ENCODE data around the gene POU4F1. TPM values are rescaled to one million over a fixed set of nuclear protein-coding genes. Genes with fewer than 3 reads are reported as not detected.

Gene POU4F1
- total RNA-seq, 1 donor from 2014 or later = not detected

- Histone ChIP-seq H3K27ac (no peak overlapping the region), H3K36me3 (peaks cover 0 to 11% of the 10 kb centered on the region in 2 donors)
- no peak for TF ChIP-seq CTCF (IDR thresholded peaks at IDR 0.05)
- no peak for TF ChIP-seq POLR2A (IDR thresholded peaks at IDR 0.05)
- no peak for TF ChIP-seq POLR2AphosphoS5 (IDR thresholded peaks at IDR 0.05; ENCODE audit: insufficient read depth in 1 of 2, low read depth in 1 of 2)
Measured at GRCh38 chr13:78638216-78638615, 34.9 kb upstream of the POU4F1 start.

GRCh38 chr13:78636495-78636894 is 33.1 kb upstream of the POU4F1 start:
- H3K9me3 ChIP-seq = no peaks in the 10 kb centered on the region
- H3K27me3 ChIP-seq = no peaks in the 10 kb centered on the region
- no peak for DNase-seq (ENCODE audit: extremely low spot score in 2 of 2)
- H3K27ac ChIP-seq = no peak overlapping the region
- intact Hi-C loops (cut with DNase I) = no loop called here
- TF ChIP-seq CTCF (IDR thresholded peaks at IDR 0.05) = no peak
- no peak for TF ChIP-seq POLR2AphosphoS5 (IDR thresholded peaks at IDR 0.05; ENCODE audit: insufficient read depth in 1 of 2, low read depth in 1 of 2)
- no peak for TF ChIP-seq POLR2A (IDR thresholded peaks at IDR 0.05)
- peaks cover 0 to 24% of the 10 kb centered on the region in 2 donors for H3K36me3 ChIP-seq
- H3K4me1 ChIP-seq = no peaks in the 10 kb centered on the region
- no peak overlapping the region for H3K4me3 ChIP-seq

More at GRCh38 chr13:78638216-78638615, 34.9 kb upstream of the POU4F1 start:
- intact Hi-C loops (cut with DNase I) = no loop called here
- Histone ChIP-seq H3K4me3 (no peak overlapping the region), H3K27me3 (no peaks in the 10 kb centered on the region), H3K4me1 (no peaks in the 10 kb centered on the region), H3K9me3 (no peaks in the 10 kb centered on the region)
- DNase-seq (ENCODE audit: extremely low spot score in 2 of 2) = no peak

GRCh38 chr13:78632996-78633395 is 29.6 kb upstream of the POU4F1 start:
- Histone ChIP-seq H3K27ac (no peak overlapping the region), H3K27me3 (no peaks in the 10 kb centered on the region), H3K4me1 (no peaks in the 10 kb centered on the region), H3K36me3 (peaks cover 0 to 42% of the 10 kb centered on the region in 2 donors), H3K9me3 (no peaks in the 10 kb centered on the region), H3K4me3 (no peak overlapping the region)
- TF ChIP-seq POLR2A (IDR thresholded peaks at IDR 0.05) = no peak
- intact Hi-C loops (cut with DNase I) = no loop called here
- DNase-seq (ENCODE audit: extremely low spot score in 2 of 2) = no peak

- no peak overlapping the region for H3K4me3 ChIP-seq
- no peaks in the 10 kb centered on the region for H3K27me3 ChIP-seq
- H3K9me3 ChIP-seq = no peaks in the 10 kb centered on the region
- TF ChIP-seq CTCF (IDR thresholded peaks at IDR 0.05) = no peak
- no peak for TF ChIP-seq POLR2A (IDR thresholded peaks at IDR 0.05)
- TF ChIP-seq POLR2AphosphoS5 (IDR thresholded peaks at IDR 0.05; ENCODE audit: insufficient read depth in 1 of 2, low read depth in 1 of 2) = no peak
- intact Hi-C loops (cut with DNase I) = no loop called here
- H3K27ac ChIP-seq = no peak overlapping the region
- peaks cover 0 to 36% of the 10 kb centered on the region in 2 donors for H3K36me3 ChIP-seq
- DNase-seq (ENCODE audit: extremely low spot score in 2 of 2) = no peak
- H3K4me1 ChIP-seq = no peaks in the 10 kb centered on the region
Measured at GRCh38 chr13:78631077-78631476, 27.7 kb upstream of the POU4F1 start.

- Histone ChIP-seq H3K27ac (no peak overlapping the region), H3K27me3 (no peaks in the 10 kb centered on the region), H3K4me3 (no peak overlapping the region), H3K9me3 (no peaks in the 10 kb centered on the region), H3K4me1 (no peaks in the 10 kb centered on the region), H3K36me3 (peaks cover 0 to 36% of the 10 kb centered on the region in 2 donors)
- intact Hi-C loops (cut with DNase I) = no loop called here
- TF ChIP-seq CTCF (IDR thresholded peaks at IDR 0.05) (no peak), POLR2A (IDR thresholded peaks at IDR 0.05) (no peak), POLR2AphosphoS5 (IDR thresholded peaks at IDR 0.05; ENCODE audit: insufficient read depth in 1 of 2, low read depth in 1 of 2) (no peak)
- no peak for DNase-seq (ENCODE audit: extremely low spot score in 2 of 2)
Measured at GRCh38 chr13:78630511-78630910, 27.2 kb upstream of the POU4F1 start.
